Activated naive CD8-positive, alpha-beta T cell treated with anti-CD3 and anti-CD28 coated beads, Interleukin-2, amount 10 ng/mL, durations not matched to agents 7 days and 5 days (primary cell): ENCODE measurements around the gene GADD45B. TPM values are rescaled to one million over a fixed set of nuclear protein-coding genes. Genes with fewer than 3 reads are reported as not detected.

Source experiments
- ATAC-seq: fragments of 150-1000 bp; cut with Tn5 transposase; one replicate; pipeline ENCODE4 v1.10.0; 2021; ENCODE audit warnings: low read depth, moderate library complexity
- POLR2A ChIA-PET: fragments of 350-600 bp; sonication (Branson Sonifier 250); formaldehyde crosslinking; loops from one replicate; lab custom pipeline; 2021; ENCODE audit warnings: antibody characterized with exemption; lab: Charles Lee
- DNase-seq: peaks from one replicate; pipeline ENCODE4 v3.0.0; 2021
- H3K27ac Mint-ChIP-seq: one replicate; pipeline ENCODE4 v1.8.0; 2022; ENCODE audit warnings: mild to moderate bottlenecking, mixed read lengths
- H3K27me3 Mint-ChIP-seq: one replicate; pipeline ENCODE4 v1.8.0; 2022; ENCODE audit warnings: mild to moderate bottlenecking, moderate library complexity, mixed read lengths
- H3K36me3 Mint-ChIP-seq: one replicate; pipeline ENCODE4 v1.8.0; 2021; ENCODE audit warnings: mild to moderate bottlenecking, mixed read lengths
- H3K4me1 Mint-ChIP-seq: one replicate; pipeline ENCODE4 v1.8.0; 2021; ENCODE audit warnings: mixed read lengths
- H3K4me3 Mint-ChIP-seq: one replicate; pipeline ENCODE4 v1.8.0; 2022; ENCODE audit warnings: mild to moderate bottlenecking, moderate library complexity, mixed read lengths
- H3K9me3 Mint-ChIP-seq: one replicate; pipeline ENCODE4 v1.8.0; 2021; ENCODE audit warnings: mixed read lengths
- total RNA-seq, 2 experiments: library from RNA; stranded (reverse); gene quantifications; one replicate each; pipeline ENCODE4 v1.2.3, GENCODE V29; 2021

GADD45B gene
- total RNA-seq = 10 to 100 TPM; 83.1 to 85.4 TPM

GRCh38 chr19:2475702-2476450 lies at the start of gene GADD45B:
Gene GADD45B, plus strand, starts transcription at chr19:2476127. Its CDS starts 232 bp downstream, at chr19:2476359.
- H3K27me3 Mint-ChIP-seq = no peaks in the 10 kb centered on the region
- POLR2A ChIA-PET = interaction anchor here (0.6 to 5.7 kb wide), 55 partner anchors 9 to 424 kb away, joined by 3 to 207 read pairs (median 6); partner anchors contain the start of genes LMNB2, LSM7, PEAK3 and SGTA
- peaks cover 21% of the 10 kb centered on the region for H3K36me3 Mint-ChIP-seq
- DNase-seq = peak; percentile 98
- H3K4me1 Mint-ChIP-seq = peaks cover 10% of the 10 kb centered on the region
- no peaks in the 10 kb centered on the region for H3K9me3 Mint-ChIP-seq
- H3K27ac Mint-ChIP-seq = peak within 1 kb of the TSS; percentile 87
- peak within 1 kb of the TSS; percentile 94 for H3K4me3 Mint-ChIP-seq
- peak; percentile 46 for ATAC-seq

GRCh38 chr19:2426611-2427428 lies 49.1 kb upstream of the GADD45B start:
- no peaks in the 10 kb centered on the region for H3K9me3 Mint-ChIP-seq
- H3K27me3 Mint-ChIP-seq = no peaks in the 10 kb centered on the region
- peak overlapping the region; percentile 90 for H3K27ac Mint-ChIP-seq
- DNase-seq (peak; percentile 52), ATAC-seq (peak; percentile 12)
- peaks cover 5% of the 10 kb centered on the region for H3K36me3 Mint-ChIP-seq
- POLR2A ChIA-PET = interaction anchor here (0.6 to 1.9 kb wide), 10 partner anchors 10 to 332 kb away, joined by 3 to 13 read pairs (median 4); partner anchors contain the start of genes GADD45B and PLEKHJ1
- H3K4me3 Mint-ChIP-seq = peak overlapping the region; percentile 94
- H3K4me1 Mint-ChIP-seq = peaks cover 7% of the 10 kb centered on the region

- DNase-seq (peak; percentile 99), ATAC-seq (peak; percentile 90)
- Mint-ChIP-seq H3K4me3 (peak within 1 kb of the TSS; percentile 94), H3K27me3 (no peaks in the 10 kb centered on the region), H3K9me3 (no peaks in the 10 kb centered on the region), H3K36me3 (peaks cover 9% of the 10 kb centered on the region), H3K4me1 (peaks cover 7% of the 10 kb centered on the region), H3K27ac (peak within 1 kb of the TSS; percentile 90)
- POLR2A ChIA-PET = interaction anchor here (0.6 to 1.9 kb wide), 17 partner anchors 9 to 358 kb away, joined by 3 to 13 read pairs (median 3); partner anchors contain the start of genes GADD45B, LMNB2, PLEKHJ1 and THOP1
Measured at GRCh38 chr19:2427429-2428320, 48.3 kb upstream of the GADD45B start, which contains the start of gene TIMM13. Gene TIMM13, minus strand, starts transcription at chr19:2427586. Its CDS starts 53 bp downstream, at chr19:2427533.

GRCh38 chr19:2428321-2428690 lies 47.6 kb upstream of the GADD45B start:
- H3K4me3 Mint-ChIP-seq = peak overlapping the region; percentile 94
- ATAC-seq = no peak
- peaks cover 9% of the 10 kb centered on the region for H3K36me3 Mint-ChIP-seq
- H3K27ac Mint-ChIP-seq = peak overlapping the region; percentile 90
- no peaks in the 10 kb centered on the region for H3K9me3 Mint-ChIP-seq
- peaks cover 7% of the 10 kb centered on the region for H3K4me1 Mint-ChIP-seq
- H3K27me3 Mint-ChIP-seq = no peaks in the 10 kb centered on the region
- POLR2A ChIA-PET = interaction anchor here (0.6 to 1.9 kb wide), 15 partner anchors 8 to 357 kb away, joined by 3 to 13 read pairs (median 4); partner anchors contain the start of genes GADD45B, LMNB2, PLEKHJ1 and THOP1
- DNase-seq = no peak

GRCh38 chr19:2428756-2429711 lies 46.9 kb upstream of the GADD45B start:
- POLR2A ChIA-PET = interaction anchor here (1.0 to 1.9 kb wide), 3 partner anchors 47 to 170 kb away, joined by 3 to 13 read pairs (median 5); partner anchors contain the start of gene GADD45B
- ATAC-seq (no peak), DNase-seq (no peak)
- Mint-ChIP-seq H3K27me3 (no peaks in the 10 kb centered on the region), H3K36me3 (peaks cover 9% of the 10 kb centered on the region), H3K4me3 (no peak overlapping the region), H3K4me1 (peaks cover 7% of the 10 kb centered on the region), H3K9me3 (no peaks in the 10 kb centered on the region), H3K27ac (peak overlapping the region; percentile 30)

- H3K4me3 Mint-ChIP-seq = no peak overlapping the region
- DNase-seq (no peak), ATAC-seq (no peak)
- H3K36me3 Mint-ChIP-seq = peaks cover 9% of the 10 kb centered on the region
- H3K27me3 Mint-ChIP-seq = no peaks in the 10 kb centered on the region
- no peaks in the 10 kb centered on the region for H3K9me3 Mint-ChIP-seq
- H3K4me1 Mint-ChIP-seq = peaks cover 7% of the 10 kb centered on the region
- POLR2A ChIA-PET = no interaction called here
- H3K27ac Mint-ChIP-seq = no peak overlapping the region
Measured at GRCh38 chr19:2429917-2430535, 45.9 kb upstream of the GADD45B start.

GRCh38 chr19:2431318-2432055 lies 44.4 kb upstream of the GADD45B start:
- H3K27me3 Mint-ChIP-seq = no peaks in the 10 kb centered on the region
- DNase-seq (no peak), ATAC-seq (no peak)
- H3K9me3 Mint-ChIP-seq = no peaks in the 10 kb centered on the region
- peaks cover 2% of the 10 kb centered on the region for H3K4me1 Mint-ChIP-seq
- H3K36me3 Mint-ChIP-seq = peaks cover 9% of the 10 kb centered on the region
- H3K4me3 Mint-ChIP-seq = no peak overlapping the region
- POLR2A ChIA-PET = no interaction called here
- no peak overlapping the region for H3K27ac Mint-ChIP-seq

GRCh38 chr19:2432131-2432848 lies 43.6 kb upstream of the GADD45B start:
- peaks cover 9% of the 10 kb centered on the region for H3K36me3 Mint-ChIP-seq
- no peak for DNase-seq

GRCh38 chr19:2433854-2434253 lies 42.1 kb upstream of the GADD45B start:
- no peaks in the 10 kb centered on the region for H3K4me1 Mint-ChIP-seq
- peaks cover 7% of the 10 kb centered on the region for H3K36me3 Mint-ChIP-seq
- DNase-seq (no peak), ATAC-seq (no peak)
- POLR2A ChIA-PET = interaction anchor here (1.0 kb wide), 1 partner anchor 23 kb away, joined by 3 read pairs; the partner anchor contains the start of gene LMNB2
- H3K27ac Mint-ChIP-seq = no peak overlapping the region
- no peaks in the 10 kb centered on the region for H3K9me3 Mint-ChIP-seq
- no peak overlapping the region for H3K4me3 Mint-ChIP-seq
- H3K27me3 Mint-ChIP-seq = no peaks in the 10 kb centered on the region

More at GRCh38 chr19:2432131-2432848, 43.6 kb upstream of the GADD45B start:
- Mint-ChIP-seq H3K4me3 (no peak overlapping the region), H3K9me3 (no peaks in the 10 kb centered on the region), H3K4me1 (peaks cover 2% of the 10 kb centered on the region), H3K27ac (no peak overlapping the region), H3K27me3 (no peaks in the 10 kb centered on the region)
- POLR2A ChIA-PET = no interaction called here
- ATAC-seq = no peak

- Mint-ChIP-seq H3K4me1 (no peaks in the 10 kb centered on the region), H3K27me3 (no peaks in the 10 kb centered on the region), H3K4me3 (no peak overlapping the region), H3K36me3 (peaks cover 7% of the 10 kb centered on the region), H3K9me3 (no peaks in the 10 kb centered on the region), H3K27ac (no peak overlapping the region)
- ATAC-seq (no peak), DNase-seq (no peak)
- POLR2A ChIA-PET = interaction anchor here (1.0 kb wide), 1 partner anchor 23 kb away, joined by 3 read pairs; the partner anchor contains the start of gene LMNB2
Measured at GRCh38 chr19:2434267-2434666, 41.7 kb upstream of the GADD45B start.
